Right lung (tissue), 5 donors: Measurements from ENCODE around the gene DESI2. TPM values are rescaled to one million over a fixed set of nuclear protein-coding genes. Genes with fewer than 3 reads are reported as not detected.
"Not testable (repeated sequence)": the region's sequence is repeated elsewhere in the genome, so short reads cannot be mapped to it uniquely, and the experiment has no call there.

Source experiments
- DNase-seq, 2 donors: peaks; one replicate each; pipeline ENCODE4 v3.0.0-alpha.2; 2013
- polyA plus RNA-seq, 5 donors: library from polyadenylated mRNA; unstranded; fragments of 120-200 nt; gene quantifications; one replicate each; pipeline versions ENCODE4 v1.2.1 to v1.2.3, GENCODE V29; 2013; ENCODE audit warnings: inconsistent platforms in 1 of 5, low replicate concordance in 1 of 5; ENCODE audit not compliant: insufficient read length in 5 of 5, insufficient read depth in 1 of 5

Gene DESI2
- polyA plus RNA-seq, 5 donors: 57.7 to 76.0 (median 71.0) TPM

- DNase-seq: peak in 1 of 2 donors; percentile 26
These were observed 647 bp downstream of the DESI2 start for GRCh38 chr1:244653439-244654107.

GRCh38 chr1:244654108-244655038 lies 1.4 kb downstream of the DESI2 start:
- DNase-seq: no peak

- DNase-seq: no peak
These were observed 2.3 kb downstream of the DESI2 start for GRCh38 chr1:244655186-244655585.

- no peak for DNase-seq
These were observed 4.5 kb downstream of the DESI2 start for GRCh38 chr1:244657421-244657820.

- peak in 1 of 2 donors; percentile 16 for DNase-seq
These were observed 6.8 kb downstream of the DESI2 start for GRCh38 chr1:244659694-244660093.

- DNase-seq: no peak
These were observed 7.7 kb downstream of the DESI2 start for GRCh38 chr1:244660595-244660994.

GRCh38 chr1:244661569-244662312 lies 8.8 kb downstream of the DESI2 start:
- DNase-seq: not testable (repeated sequence)

- peak in 1 of 2 donors; percentile 22 for DNase-seq
These were observed 9.7 kb downstream of the DESI2 start for GRCh38 chr1:244662599-244662998.

- no peak for DNase-seq
These were observed 11.4 kb downstream of the DESI2 start for GRCh38 chr1:244664353-244664752.

- no peak for DNase-seq
These were observed 12.9 kb downstream of the DESI2 start for GRCh38 chr1:244665771-244666217.

GRCh38 chr1:244666672-244667418 lies 13.9 kb downstream of the DESI2 start:
- not testable (repeated sequence) for DNase-seq

- no peak for DNase-seq
These were observed 14.9 kb downstream of the DESI2 start for GRCh38 chr1:244667797-244668196.

GRCh38 chr1:244672946-244673682 lies 20.2 kb downstream of the DESI2 start:
- peak; percentile 68 to 70 for DNase-seq

- no peak for DNase-seq
These were observed 21.5 kb downstream of the DESI2 start for GRCh38 chr1:244674446-244674845.

GRCh38 chr1:244675167-244675566 lies 22.2 kb downstream of the DESI2 start:
- DNase-seq: no peak

- DNase-seq: peak; percentile 72 to 83
These were observed 25.8 kb downstream of the DESI2 start for GRCh38 chr1:244678697-244679096.

GRCh38 chr1:244680667-244681066 lies 27.7 kb downstream of the DESI2 start:
- no peak for DNase-seq

GRCh38 chr1:244682087-244682486 lies 29.2 kb downstream of the DESI2 start:
- not testable (repeated sequence) for DNase-seq

GRCh38 chr1:244695937-244696336 lies 43.0 kb downstream of the DESI2 start:
- no peak for DNase-seq

- DNase-seq: no peak
These were observed 46.8 kb downstream of the DESI2 start for GRCh38 chr1:244699741-244700140.

GRCh38 chr1:244700808-244701207 lies 47.9 kb downstream of the DESI2 start:
- no peak for DNase-seq
